Esophagus muscularis mucosa (tissue), 4 donors: Measurements from ENCODE around the gene AIFM3. TPM values are rescaled to one million over a fixed set of nuclear protein-coding genes. Genes with fewer than 3 reads are reported as not detected.

Source experiments
- DNase-seq: peaks from one replicate; pipeline ENCODE4 v3.0.0-alpha.2; 2017; ENCODE audit errors: extremely low spot score
- H3K27ac ChIP-seq, 4 donors: fragments of 200-600 bp; sonication (generic); replicated peaks in 1 of 4; 1 replicate in 3 of 4; 2 replicates in 1 of 4; pipeline ENCODE4 v1.5.1; 2016 to 2019; ENCODE audit warnings: mild to moderate bottlenecking in 1 of 4
- H3K27me3 ChIP-seq, 4 donors: fragments of 200-600 bp; sonication (generic); one replicate each; pipeline versions ENCODE4 v1.5.1 to v1.6.0; 2016 to 2019
- H3K36me3 ChIP-seq, 4 donors: fragments of 200-600 bp; sonication (generic); one replicate each; pipeline ENCODE4 v1.5.1; 2016 to 2019
- H3K4me1 ChIP-seq, 4 donors: fragments of 200-600 bp; sonication (generic); one replicate each; pipeline ENCODE4 v1.5.1; 2016 to 2019
- H3K4me3 ChIP-seq, 4 donors: fragments of 200-600 bp; sonication (generic); 1 replicate in 2 of 4; 2 replicates in 2 of 4; pipeline ENCODE4 v1.5.1; 2016 to 2019; ENCODE audit warnings: mild to moderate bottlenecking in 4 of 4, moderate library complexity in 1 of 4
- H3K9me3 ChIP-seq, 4 donors: fragments of 200-600 bp; sonication (generic); 1 replicate in 3 of 4; 2 replicates in 1 of 4; pipeline ENCODE4 v1.5.1; 2016 to 2019
- CTCF ChIP-seq, 3 experiments: fragments of 200-600 bp in 2 of 3; fragments of 450-650 bp in 1 of 3; sonication (generic) in 2 of 3; IDR thresholded peaks; one replicate each; pipeline ENCODE4 v1.5.1; 2017 to 2019; ENCODE audit warnings: antibody characterized with exemption in 3 of 3, mild to moderate bottlenecking in 2 of 3, moderate library complexity in 1 of 3
- EP300 ChIP-seq: sonication (generic); formaldehyde crosslinking; IDR thresholded peaks from one replicate; pipeline ENCODE4 v1.6.1; 2017; ENCODE audit warnings: antibody characterized with exemption
- POLR2A ChIP-seq: fragments of 450-650 bp; IDR thresholded peaks from one replicate; pipeline ENCODE4 v1.6.1; 2017; ENCODE audit warnings: antibody characterized with exemption, moderate library complexity, mild to moderate bottlenecking, low read depth
- POLR2AphosphoS5 ChIP-seq, 2 donors: sonication (generic); formaldehyde crosslinking; IDR thresholded peaks; one replicate each; pipeline ENCODE4 v1.6.1; 2017; ENCODE audit warnings: antibody characterized with exemption in 2 of 2
- WGBS: methylation state at CpG from one replicate; pipeline ENCODE4 v1.1.5; 2018; 5-methylcytosine and 5-hydroxymethylcytosine counted together
- intact Hi-C: fragments of 100-400 bp; cut with DNase I; formaldehyde crosslinking; loops from one replicate; pipeline ENCODE4 v1.15.1; 2023
- total RNA-seq, 4 donors: library from RNA; depleted of rRNA; stranded (reverse); fragments of >200 nt; gene quantifications; one replicate each; pipeline versions ENCODE4 v1.1.0 to v1.2.1, GENCODE V29; 2016

AIFM3 gene
- total RNA-seq, 4 donors from 2014 or later = 0.92 to 1.7 (median 1.4) TPM

- no peaks in the 10 kb centered on the region for H3K9me3 ChIP-seq
- intact Hi-C loops = loop anchor here (2.0 kb wide), 1 partner anchor 16 kb away; the partner anchor contains the start of gene LZTR1
- WGBS = 57% methylated on average over 5 of the region's 7 CpGs
- peaks cover 29 to 42% (median 33%) of the 10 kb centered on the region in 4 donors for H3K4me1 ChIP-seq
- H3K27ac ChIP-seq = no peak overlapping the region
- H3K4me3 ChIP-seq = no peak overlapping the region
- peaks cover 20 to 69% (median 67%) of the 10 kb centered on the region in 4 donors for H3K36me3 ChIP-seq
- H3K27me3 ChIP-seq = no peaks in the 10 kb centered on the region
- no peak for DNase-seq
- TF ChIP-seq CTCF (IDR thresholded peaks at IDR 0.05) (no peak), POLR2A (no peak), POLR2AphosphoS5 (IDR thresholded peaks at IDR 0.05) (no peak), EP300 (no peak)
These were observed 31.6 kb downstream of the AIFM3 start for GRCh38 chr22:20998411-20999336.

- Histone ChIP-seq H3K36me3 (peaks cover 20 to 60% (median 58%) of the 10 kb centered on the region in 4 donors), H3K9me3 (no peaks in the 10 kb centered on the region), H3K4me3 (peak overlapping the region; percentile 70 to 91 (median 78)), H3K27me3 (no peaks in the 10 kb centered on the region), H3K27ac (peak overlapping the region; percentile 98 to 100 (median 99)), H3K4me1 (peaks cover 31 to 47% (median 37%) of the 10 kb centered on the region in 4 donors)
- no peak for DNase-seq
- intact Hi-C loops = loop anchor here (2.0 to 5.0 kb wide), 2 partner anchors 17 to 82 kb away; partner anchors contain the start of genes CRKL and LZTR1
- TF ChIP-seq EP300 (no peak), POLR2AphosphoS5 (IDR thresholded peaks at IDR 0.05) (no peak), CTCF (IDR thresholded peaks at IDR 0.05) (no peak), POLR2A (no peak)
- 80% methylated on average over 6 of the region's 27 CpGs for WGBS
These were observed 32.5 kb downstream of the AIFM3 start for GRCh38 chr22:20999350-21000206.

- Histone ChIP-seq H3K4me3 (peak overlapping the region; percentile 70 to 91 (median 78)), H3K9me3 (no peaks in the 10 kb centered on the region), H3K27ac (peak overlapping the region; percentile 98 to 100 (median 99)), H3K36me3 (peaks cover 17 to 52% (median 50%) of the 10 kb centered on the region in 4 donors), H3K27me3 (no peaks in the 10 kb centered on the region), H3K4me1 (peaks cover 31 to 47% (median 37%) of the 10 kb centered on the region in 4 donors)
- TF ChIP-seq POLR2A = no peak
- TF ChIP-seq EP300 = no peak
- no peak for TF ChIP-seq CTCF (IDR thresholded peaks at IDR 0.05)
- TF ChIP-seq POLR2AphosphoS5 (IDR thresholded peaks at IDR 0.05) = no peak
- 22% methylated on average over 10 of the region's 22 CpGs for WGBS
- DNase-seq = no peak
- intact Hi-C loops = loop anchor here (5.0 kb wide), 1 partner anchor 83 kb away; the partner anchor contains the start of gene CRKL
These were observed 33.3 kb downstream of the AIFM3 start for GRCh38 chr22:21000207-21000986.

GRCh38 chr22:21000987-21001600, 34.0 kb downstream of the AIFM3 start:
- intact Hi-C loops = loop anchor here (5.0 kb wide), 1 partner anchor 84 kb away; the partner anchor contains the start of gene CRKL
- H3K27me3 ChIP-seq = no peaks in the 10 kb centered on the region
- peak overlapping the region; percentile 70 to 91 (median 78) for H3K4me3 ChIP-seq
- DNase-seq = no peak
- peaks cover 31 to 47% (median 37%) of the 10 kb centered on the region in 4 donors for H3K4me1 ChIP-seq
- peaks cover 10 to 45% (median 43%) of the 10 kb centered on the region in 4 donors for H3K36me3 ChIP-seq
- no peaks in the 10 kb centered on the region for H3K9me3 ChIP-seq
- peak overlapping the region; percentile 98 to 100 (median 99) for H3K27ac ChIP-seq
- TF ChIP-seq POLR2A (no peak), POLR2AphosphoS5 (IDR thresholded peaks at IDR 0.05) (no peak), CTCF (IDR thresholded peaks at IDR 0.05) (no peak), EP300 (no peak)
- 0% methylated on average over 1 of the region's 26 CpGs for WGBS
